MM.1S (cell line): ENCODE data around the gene ARF6.

Experiments
- DNase-seq: peaks from one replicate; pipeline ENCODE4 v3.0.0-alpha.2; 2015
- H2AFZ ChIP-seq: fragments of 300-600 bp; sonication (generic); 2 replicates; pipeline ENCODE4 v1.6.0; 2016; ENCODE audit warnings: antibody characterized with exemption, low read length
- H3F3A ChIP-seq: fragments of 300-600 bp; sonication (generic); 2 replicates; pipeline ENCODE4 v1.6.1; 2016; ENCODE audit warnings: mild to moderate bottlenecking, antibody characterized with exemption, low read length, moderate library complexity, mixed read lengths; ENCODE audit not compliant: insufficient read depth
- H3K27ac ChIP-seq: fragments of 300-600 bp; sonication (generic); 2 replicates; pipeline ENCODE4 v1.5.1; 2016; ENCODE audit warnings: mild to moderate bottlenecking, low read length
- H3K27me3 ChIP-seq: fragments of 300-600 bp; sonication (generic); replicated peaks from 2 replicates; pipeline ENCODE4 v1.6.0; 2016; ENCODE audit warnings: low read length; ENCODE audit not compliant: insufficient read depth
- H3K36me3 ChIP-seq: fragments of 300-600 bp; sonication (generic); replicated peaks from 2 replicates; pipeline ENCODE4 v1.6.1; 2016; ENCODE audit warnings: mild to moderate bottlenecking, low read length, mixed read lengths; ENCODE audit not compliant: insufficient read depth
- H3K4me1 ChIP-seq: fragments of 300-600 bp; sonication (generic); 2 replicates; pipeline ENCODE4 v1.6.1; 2016; ENCODE audit warnings: low read length, mixed read lengths
- H3K4me2 ChIP-seq: fragments of 300-600 bp; sonication (generic); 2 replicates; pipeline ENCODE4 v1.6.0; 2016; ENCODE audit warnings: low read depth, low read length
- H3K4me3 ChIP-seq: fragments of 300-600 bp; sonication (generic); 2 replicates; pipeline ENCODE4 v1.5.1; 2016; ENCODE audit warnings: low read length, mixed read lengths
- H3K79me2 ChIP-seq: fragments of 300-600 bp; sonication (generic); 2 replicates; pipeline ENCODE4 v1.6.1; 2016; ENCODE audit warnings: mixed run types, low read length, mixed read lengths
- H3K9ac ChIP-seq: fragments of 300-600 bp; sonication (generic); 2 replicates; pipeline ENCODE4 v1.6.1; 2016; ENCODE audit warnings: low read length, mixed read lengths
- H3K9me2 ChIP-seq: fragments of 300-600 bp; sonication (generic); replicated peaks from 2 replicates; pipeline ENCODE4 v1.6.1; 2016; ENCODE audit warnings: mild to moderate bottlenecking, low read length, mixed read lengths; ENCODE audit not compliant: insufficient read depth
- H3K9me3 ChIP-seq: fragments of 300-600 bp; sonication (generic); replicated peaks from 2 replicates; pipeline ENCODE4 v1.6.1; 2016; ENCODE audit warnings: mild to moderate bottlenecking, low read length, mixed read lengths; ENCODE audit not compliant: insufficient read depth
- H4K20me1 ChIP-seq: fragments of 300-600 bp; sonication (generic); 2 replicates; pipeline ENCODE4 v1.6.1; 2016; ENCODE audit warnings: mild to moderate bottlenecking, low read length, moderate library complexity, mixed read lengths; ENCODE audit not compliant: insufficient read depth
- EZH2 ChIP-seq: fragments of 300-600 bp; sonication (generic); optimal IDR thresholded peaks from 2 replicates; pipeline ENCODE3; 2017; ENCODE audit warnings: low read depth, mild to moderate bottlenecking, antibody characterized with exemption, low read length, mixed read lengths
- EZH2phosphoT487 ChIP-seq: fragments of 300-600 bp; sonication (generic); IDR thresholded peaks from 2 replicates; pipeline ENCODE4 v1.6.1; 2018; ENCODE audit warnings: antibody characterized with exemption, low read length
- TF ChIP-seq, protein P1 (sequence below): fragments of 300-600 bp; sonication (generic); IDR thresholded peaks from 2 replicates; pipeline ENCODE4 v1.5.1; 2016; ENCODE audit warnings: antibody characterized with exemption, low read length, mixed read lengths

ARF6 gene

DNA sequence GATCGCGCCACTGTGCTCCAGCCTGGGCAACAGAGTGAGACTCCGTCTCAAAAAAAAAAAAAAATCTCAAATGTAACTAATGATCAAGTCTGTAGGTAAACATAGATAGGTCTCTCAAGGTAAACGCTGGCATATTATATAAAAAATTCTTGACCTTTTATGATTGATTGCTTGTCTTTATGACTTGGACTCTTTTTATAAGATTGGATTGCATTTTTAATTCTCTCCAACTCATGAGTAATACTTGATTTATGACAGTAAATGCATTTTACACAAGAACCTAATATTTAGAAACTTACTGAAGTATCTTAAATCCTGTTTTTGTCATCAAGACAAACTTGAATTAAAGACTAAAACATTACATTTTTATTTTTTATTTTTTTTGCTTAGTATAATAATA lies 16.1 kb downstream of the ARF6 start:
- Histone ChIP-seq H3K9ac (no peak overlapping the region), H3K4me1 (no peaks in the 10 kb centered on the region), H3K27ac (no peak overlapping the region), H3F3A (no peaks in the 10 kb centered on the region), H3K9me3 (no peaks in the 10 kb centered on the region), H3K79me2 (no peaks in the 10 kb centered on the region), H3K27me3 (no peaks in the 10 kb centered on the region), H3K9me2 (no peaks in the 10 kb centered on the region), H2AFZ (no peak overlapping the region), H4K20me1 (no peaks in the 10 kb centered on the region), H3K4me2 (no peak overlapping the region), H3K36me3 (no peaks in the 10 kb centered on the region), H3K4me3 (no peak overlapping the region)
- no peak for DNase-seq
- TF ChIP-seq, protein P1, sequence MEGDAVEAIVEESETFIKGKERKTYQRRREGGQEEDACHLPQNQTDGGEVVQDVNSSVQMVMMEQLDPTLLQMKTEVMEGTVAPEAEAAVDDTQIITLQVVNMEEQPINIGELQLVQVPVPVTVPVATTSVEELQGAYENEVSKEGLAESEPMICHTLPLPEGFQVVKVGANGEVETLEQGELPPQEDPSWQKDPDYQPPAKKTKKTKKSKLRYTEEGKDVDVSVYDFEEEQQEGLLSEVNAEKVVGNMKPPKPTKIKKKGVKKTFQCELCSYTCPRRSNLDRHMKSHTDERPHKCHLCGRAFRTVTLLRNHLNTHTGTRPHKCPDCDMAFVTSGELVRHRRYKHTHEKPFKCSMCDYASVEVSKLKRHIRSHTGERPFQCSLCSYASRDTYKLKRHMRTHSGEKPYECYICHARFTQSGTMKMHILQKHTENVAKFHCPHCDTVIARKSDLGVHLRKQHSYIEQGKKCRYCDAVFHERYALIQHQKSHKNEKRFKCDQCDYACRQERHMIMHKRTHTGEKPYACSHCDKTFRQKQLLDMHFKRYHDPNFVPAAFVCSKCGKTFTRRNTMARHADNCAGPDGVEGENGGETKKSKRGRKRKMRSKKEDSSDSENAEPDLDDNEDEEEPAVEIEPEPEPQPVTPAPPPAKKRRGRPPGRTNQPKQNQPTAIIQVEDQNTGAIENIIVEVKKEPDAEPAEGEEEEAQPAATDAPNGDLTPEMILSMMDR = no peak
- TF ChIP-seq EZH2 = no peak
- TF ChIP-seq EZH2phosphoT487 = no peak

DNA sequence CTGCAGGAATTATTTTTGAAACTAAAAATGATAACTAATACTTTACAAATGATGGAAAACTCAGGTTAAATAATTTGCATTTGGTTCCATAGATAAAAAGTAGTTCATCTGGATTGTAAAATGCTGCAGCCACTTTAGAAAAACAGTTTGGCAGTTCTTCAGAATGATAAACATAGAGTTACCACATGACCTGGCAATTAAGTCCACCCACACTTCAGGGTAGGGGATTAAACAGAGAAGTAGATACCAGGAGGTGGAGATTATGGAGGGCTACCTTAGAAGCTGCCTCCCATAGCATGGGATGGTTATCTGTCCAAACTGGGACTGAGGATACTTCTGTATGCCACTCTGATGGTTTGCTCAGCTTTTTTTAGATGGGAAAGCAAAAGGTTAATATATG lies 22.2 kb downstream of the ARF6 start:
- H3K9ac ChIP-seq = no peak overlapping the region
- H3K4me1 ChIP-seq = no peaks in the 10 kb centered on the region
- no peak overlapping the region for H2AFZ ChIP-seq
- H3K4me2 ChIP-seq = no peak overlapping the region
- H3K27ac ChIP-seq = no peak overlapping the region
- H4K20me1 ChIP-seq = no peaks in the 10 kb centered on the region
- no peaks in the 10 kb centered on the region for H3K9me2 ChIP-seq
- no peak overlapping the region for H3K4me3 ChIP-seq
- H3K27me3 ChIP-seq = no peaks in the 10 kb centered on the region
- TF ChIP-seq EZH2phosphoT487 (no peak), EZH2 (no peak)
- TF ChIP-seq, protein P1 = no peak
- no peak for DNase-seq
- H3K79me2 ChIP-seq = no peaks in the 10 kb centered on the region
- no peaks in the 10 kb centered on the region for H3F3A ChIP-seq
- no peaks in the 10 kb centered on the region for H3K36me3 ChIP-seq
- no peaks in the 10 kb centered on the region for H3K9me3 ChIP-seq

DNA sequence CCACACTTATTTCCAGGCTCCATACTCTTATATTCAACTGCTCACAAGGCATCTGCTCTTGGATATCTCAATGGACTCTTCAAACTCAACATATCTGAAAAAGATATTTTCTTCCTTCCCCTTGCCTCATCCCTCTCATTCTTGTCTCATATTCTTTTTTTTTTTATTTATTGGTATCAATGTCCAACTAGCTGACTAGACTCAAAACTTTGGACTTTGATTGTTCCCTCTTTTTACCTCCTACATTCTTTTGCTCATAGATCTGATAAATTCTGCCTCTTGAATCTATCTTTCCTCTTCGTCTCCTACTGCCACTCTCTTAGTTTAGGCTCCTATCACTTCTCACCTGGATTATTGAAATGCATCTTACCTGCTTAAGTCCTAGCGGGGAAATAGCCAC lies 25.8 kb downstream of the ARF6 start:
- Histone ChIP-seq H3K4me3 (no peak overlapping the region), H3K27ac (no peak overlapping the region), H2AFZ (no peak overlapping the region), H3K9me2 (no peaks in the 10 kb centered on the region), H3K36me3 (no peaks in the 10 kb centered on the region), H3K79me2 (no peaks in the 10 kb centered on the region), H3K4me2 (no peak overlapping the region), H3K27me3 (no peaks in the 10 kb centered on the region), H4K20me1 (no peaks in the 10 kb centered on the region), H3K9me3 (no peaks in the 10 kb centered on the region), H3K9ac (no peak overlapping the region), H3F3A (no peaks in the 10 kb centered on the region), H3K4me1 (no peaks in the 10 kb centered on the region)
- TF ChIP-seq, protein P1 = no peak
- TF ChIP-seq EZH2 (no peak), EZH2phosphoT487 (no peak)
- no peak for DNase-seq
